Panc1 (cell line): ENCODE measurements around the gene TENT5C.

Experiments used
- CTCF ChIP-seq: fragments of 450-650 bp; IDR thresholded peaks from 2 replicates; pipeline ENCODE4 v1.5.1; 2017; ENCODE audit warnings: mild to moderate bottlenecking
- POLR2AphosphoS5 ChIP-seq: IDR thresholded peaks from 2 replicates; pipeline ENCODE4 v1.6.1; 2012; ENCODE audit warnings: mild to moderate bottlenecking, low read depth, low read length, moderate library complexity
- REST ChIP-seq, 2 experiments: IDR thresholded peaks; 2 replicates each; pipeline ENCODE4 v1.6.1; 2011 to 2012; ENCODE audit warnings: low read depth in 2 of 2, control low read depth in 1 of 2, low read length in 1 of 2, mild to moderate bottlenecking in 1 of 2, moderate library complexity in 1 of 2; ENCODE audit not compliant: insufficient read depth in 1 of 2

GRCh38 chr1:117559139-117559538 is 46.7 kb upstream of the TENT5C start:
- no peak for TF ChIP-seq CTCF
- no peak for TF ChIP-seq POLR2AphosphoS5
- TF ChIP-seq REST (IDR thresholded peaks at IDR 0.05; ENCODE audit: insufficient read depth in 1 of 2, low read depth in 2 of 2, low read length in 1 of 2): no peak
